ENCODE data around the gene IFNA8.

- TF ChIP-seq CTCF (IDR thresholded peaks at IDR 0.05) (no peak), CREB1 (CRISPR knock-in tag; IDR thresholded peaks at IDR 0.05) (no peak), ZSCAN18 (CRISPR knock-in tag; IDR thresholded peaks at IDR 0.05) (no peak), ATF3 (CRISPR knock-in tag; conservative IDR thresholded peaks at IDR 0.05) (no peak), SP1 (CRISPR knock-in tag; conservative IDR thresholded peaks at IDR 0.05) (no peak), FOXP1 (CRISPR knock-in tag; IDR thresholded peaks at IDR 0.05; ENCODE audit: borderline replicate concordance) (no peak), KAT7 (CRISPR knock-in tag; IDR thresholded peaks at IDR 0.05; ENCODE audit: borderline replicate concordance) (no peak), STAT6 (CRISPR knock-in tag; conservative IDR thresholded peaks at IDR 0.05; ENCODE audit: low read depth) (no peak), ZNF263 (CRISPR knock-in tag; IDR thresholded peaks at IDR 0.05; ENCODE audit: low read depth) (no peak), IRF1 (CRISPR knock-in tag; IDR thresholded peaks at IDR 0.05) (no peak), IRF2 (CRISPR knock-in tag; IDR thresholded peaks at IDR 0.05; ENCODE audit: borderline replicate concordance, low read depth) (no peak)
Measured at GRCh38 chr9:21408817-21409216, at the start of gene IFNA8.
